ENCODE measurements around the gene DACT1. TPM values are rescaled to one million over a fixed set of nuclear protein-coding genes. Genes with fewer than 3 reads are reported as not detected.

Gene DACT1
- total and polyA plus RNA-seq, 2 donors from 2014 or later = 2.1 to 18.6 TPM

DNA sequence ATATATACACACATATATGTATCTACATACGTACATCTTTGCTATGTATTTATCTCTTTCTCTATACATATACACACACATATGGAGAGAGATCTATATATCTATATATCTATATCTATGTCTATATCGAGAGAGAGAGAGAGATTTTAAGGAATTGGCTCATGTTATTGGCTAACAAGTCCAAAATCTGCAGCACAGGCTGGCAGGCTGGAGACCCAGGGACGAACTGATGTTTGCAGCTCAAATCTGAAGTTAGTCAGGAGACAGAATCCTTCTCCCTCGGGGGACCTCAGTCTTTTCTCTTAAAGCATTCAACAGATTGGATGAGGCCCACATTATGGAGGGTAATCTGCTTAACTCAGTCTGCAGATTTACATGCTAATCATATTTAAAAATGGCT, 40.7 kb upstream of the DACT1 start:
- Histone ChIP-seq H3K9me3 (ENCODE audit: control insufficient read depth in 2 of 3, insufficient read depth in 1 of 3, low read length in 3 of 3) (no peaks in the 10 kb centered on the region), H3K4me3 (ENCODE audit: low read length in 3 of 3) (no peak overlapping the region), H3K27ac (ENCODE audit: low read depth in 2 of 2, low read length in 2 of 2) (no peak overlapping the region), H3K36me3 (ENCODE audit: control insufficient read depth in 2 of 3, insufficient read depth in 3 of 3, low read length in 3 of 3) (no peaks in the 10 kb centered on the region), H3K27me3 (ENCODE audit: control insufficient read depth, insufficient read depth, low read length) (no peaks in the 10 kb centered on the region), H3K4me1 (ENCODE audit: control insufficient read depth in 2 of 3, insufficient read depth in 2 of 3, low read depth in 1 of 3, low read length in 3 of 3) (no peaks in the 10 kb centered on the region), H3K9ac (ENCODE audit: low read length in 3 of 3) (no peak overlapping the region)
- DNase-seq (no peak), FAIRE-seq (no peak)
- intact Hi-C loops (cut with DNase I) = no loop called here
- TF ChIP-seq, protein P1, sequence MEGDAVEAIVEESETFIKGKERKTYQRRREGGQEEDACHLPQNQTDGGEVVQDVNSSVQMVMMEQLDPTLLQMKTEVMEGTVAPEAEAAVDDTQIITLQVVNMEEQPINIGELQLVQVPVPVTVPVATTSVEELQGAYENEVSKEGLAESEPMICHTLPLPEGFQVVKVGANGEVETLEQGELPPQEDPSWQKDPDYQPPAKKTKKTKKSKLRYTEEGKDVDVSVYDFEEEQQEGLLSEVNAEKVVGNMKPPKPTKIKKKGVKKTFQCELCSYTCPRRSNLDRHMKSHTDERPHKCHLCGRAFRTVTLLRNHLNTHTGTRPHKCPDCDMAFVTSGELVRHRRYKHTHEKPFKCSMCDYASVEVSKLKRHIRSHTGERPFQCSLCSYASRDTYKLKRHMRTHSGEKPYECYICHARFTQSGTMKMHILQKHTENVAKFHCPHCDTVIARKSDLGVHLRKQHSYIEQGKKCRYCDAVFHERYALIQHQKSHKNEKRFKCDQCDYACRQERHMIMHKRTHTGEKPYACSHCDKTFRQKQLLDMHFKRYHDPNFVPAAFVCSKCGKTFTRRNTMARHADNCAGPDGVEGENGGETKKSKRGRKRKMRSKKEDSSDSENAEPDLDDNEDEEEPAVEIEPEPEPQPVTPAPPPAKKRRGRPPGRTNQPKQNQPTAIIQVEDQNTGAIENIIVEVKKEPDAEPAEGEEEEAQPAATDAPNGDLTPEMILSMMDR (IDR thresholded peaks at IDR 0.05; ENCODE audit: borderline replicate concordance, extremely low read depth, insufficient read depth) = no peak

DNA sequence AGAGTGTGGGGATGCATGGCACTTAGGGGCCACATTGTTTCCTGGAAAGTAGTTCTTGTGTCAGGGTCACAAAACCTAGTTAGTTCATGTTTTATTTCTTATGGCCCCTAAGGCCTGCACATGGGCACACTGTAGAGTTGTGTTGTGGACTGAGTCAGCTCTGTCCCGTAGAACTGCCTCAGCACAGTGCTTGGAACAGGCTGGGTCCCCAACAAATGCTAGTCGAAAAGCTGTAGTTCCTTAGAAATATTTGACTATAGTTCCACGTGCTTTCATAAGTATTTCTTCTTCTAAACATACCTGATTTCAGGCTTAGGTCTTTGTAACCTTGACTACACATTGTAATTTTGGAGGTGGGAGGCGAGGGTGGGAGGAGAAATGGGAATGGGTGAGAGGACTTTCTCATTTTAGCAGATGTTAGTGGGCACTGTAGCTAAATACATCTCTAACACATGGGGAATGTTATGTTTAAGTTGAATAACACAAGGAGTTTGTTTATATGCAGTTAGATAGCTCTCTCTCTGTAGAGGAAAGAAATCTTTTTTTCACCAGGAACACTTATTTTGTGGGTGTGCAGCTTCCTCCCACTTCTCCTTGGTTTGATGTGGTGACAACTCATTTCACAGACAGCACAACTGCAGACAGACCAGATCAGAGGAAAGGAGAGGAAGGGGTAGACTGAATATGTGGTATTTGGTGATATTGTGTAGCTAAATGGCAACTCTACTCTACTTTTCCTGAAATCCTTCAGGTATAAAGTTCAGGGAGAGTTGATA, 39.5 kb upstream of the DACT1 start:
- H3K27me3 ChIP-seq (ENCODE audit: control insufficient read depth, insufficient read depth, low read length) = no peaks in the 10 kb centered on the region
- no peaks in the 10 kb centered on the region for H3K9me3 ChIP-seq (ENCODE audit: control insufficient read depth in 2 of 3, insufficient read depth in 1 of 3, low read length in 3 of 3)
- no peak overlapping the region for H3K9ac ChIP-seq (ENCODE audit: low read length in 3 of 3)
- intact Hi-C loops (cut with DNase I) = no loop called here
- FAIRE-seq (no peak), DNase-seq (no peak)
- no peaks in the 10 kb centered on the region for H3K4me1 ChIP-seq (ENCODE audit: control insufficient read depth in 2 of 3, insufficient read depth in 2 of 3, low read depth in 1 of 3, low read length in 3 of 3)
- TF ChIP-seq, protein P1 (IDR thresholded peaks at IDR 0.05; ENCODE audit: borderline replicate concordance, extremely low read depth, insufficient read depth) = no peak
- no peak overlapping the region for H3K27ac ChIP-seq (ENCODE audit: low read depth in 2 of 2, low read length in 2 of 2)
- H3K36me3 ChIP-seq (ENCODE audit: control insufficient read depth in 2 of 3, insufficient read depth in 3 of 3, low read length in 3 of 3) = no peaks in the 10 kb centered on the region
- no peak overlapping the region for H3K4me3 ChIP-seq (ENCODE audit: low read length in 3 of 3)

DNA sequence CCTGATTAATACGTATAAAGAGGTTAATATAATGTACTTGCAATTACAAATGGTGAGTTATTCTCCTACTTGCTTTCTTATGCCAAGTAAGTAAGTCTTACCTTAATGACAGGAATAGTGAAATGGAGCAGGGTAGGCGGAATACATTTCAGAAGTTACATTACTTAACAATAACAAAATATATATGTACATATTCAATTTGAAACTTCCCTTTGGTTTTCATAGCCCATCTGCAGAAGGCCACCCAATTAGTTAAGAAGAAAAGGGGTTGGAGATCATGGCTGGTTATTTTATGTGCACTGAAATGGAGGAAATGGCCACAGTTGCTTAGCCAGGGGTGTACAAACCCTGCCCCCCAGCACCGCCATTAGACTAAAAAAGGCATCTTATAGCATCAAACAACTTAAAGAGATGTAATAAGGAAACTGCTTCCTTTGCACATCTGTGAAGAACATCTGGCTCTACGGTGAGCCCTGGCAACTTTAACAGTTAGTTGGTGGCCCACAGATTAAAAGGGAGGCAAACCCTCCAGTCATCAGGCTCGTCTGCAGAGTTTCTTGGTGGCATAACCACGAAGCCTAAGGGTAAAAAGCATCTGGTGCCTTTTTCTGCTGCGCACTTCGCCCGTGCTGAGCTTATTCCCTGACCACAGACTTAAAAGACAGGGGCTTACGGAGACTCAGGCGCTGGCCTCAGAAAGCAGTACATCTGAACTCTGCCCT, 38.8 kb upstream of the DACT1 start:
- Histone ChIP-seq H3K4me1 (ENCODE audit: control insufficient read depth in 2 of 3, insufficient read depth in 2 of 3, low read depth in 1 of 3, low read length in 3 of 3) (no peaks in the 10 kb centered on the region), H3K4me3 (ENCODE audit: low read length in 3 of 3) (no peak overlapping the region), H3K9me3 (ENCODE audit: control insufficient read depth in 2 of 3, insufficient read depth in 1 of 3, low read length in 3 of 3) (no peaks in the 10 kb centered on the region), H3K36me3 (ENCODE audit: control insufficient read depth in 2 of 3, insufficient read depth in 3 of 3, low read length in 3 of 3) (no peaks in the 10 kb centered on the region), H3K9ac (ENCODE audit: low read length in 3 of 3) (no peak overlapping the region), H3K27me3 (ENCODE audit: control insufficient read depth, insufficient read depth, low read length) (no peaks in the 10 kb centered on the region), H3K27ac (ENCODE audit: low read depth in 2 of 2, low read length in 2 of 2) (no peak overlapping the region)
- FAIRE-seq (no peak), DNase-seq (no peak)
- TF ChIP-seq, protein P1 (IDR thresholded peaks at IDR 0.05; ENCODE audit: borderline replicate concordance, extremely low read depth, insufficient read depth) = no peak
- intact Hi-C loops (cut with DNase I) = no loop called here

Data from kidney (tissue), 14 donors.